WTC11 (cell line): Measurements from ENCODE around the gene CTNND2. TPM values are rescaled to one million over a fixed set of nuclear protein-coding genes. Genes with fewer than 3 reads are reported as not detected.

Source experiments
- ATAC-seq: fragments of 200-7000 bp; cut with Tn5 transposase; 2 replicates; pipeline ENCODE4 v1.10.0; 2021; ENCODE audit warnings: mild to moderate bottlenecking, moderate library complexity
- CTCF ChIA-PET: fragments of 300-600 bp; sonication (Branson Sonifier 250); formaldehyde crosslinking; loops from one replicate; lab custom pipeline; 2021; ENCODE audit warnings: antibody characterized with exemption; lab: Charles Lee
- POLR2A ChIA-PET: fragments of 350-600 bp; sonication (Branson Sonifier 250); formaldehyde crosslinking; loops from one replicate; lab custom pipeline; 2021; ENCODE audit warnings: antibody characterized with exemption; lab: Charles Lee
- DNase-seq: peaks from one replicate; pipeline ENCODE4 v3.0.0; 2021; ENCODE audit warnings: low spot score
- H3K27ac Mint-ChIP-seq: 2 replicates; pipeline ENCODE4 v1.8.0; 2021; ENCODE audit warnings: mixed read lengths
- H3K27me3 Mint-ChIP-seq: 2 replicates; pipeline ENCODE4 v1.8.0; 2021; ENCODE audit warnings: low read depth, mild to moderate bottlenecking, moderate library complexity, mixed read lengths
- H3K36me3 Mint-ChIP-seq: 2 replicates; pipeline ENCODE4 v1.8.0; 2021; ENCODE audit warnings: mixed read lengths
- H3K4me1 Mint-ChIP-seq: 2 replicates; pipeline ENCODE4 v1.8.0; 2022; ENCODE audit warnings: mixed read lengths
- H3K4me3 Mint-ChIP-seq: 2 replicates; pipeline ENCODE4 v1.8.0; 2021; ENCODE audit warnings: mild to moderate bottlenecking, moderate library complexity, mixed read lengths
- H3K9me3 Mint-ChIP-seq: 2 replicates; pipeline ENCODE4 v1.8.0; 2021; ENCODE audit warnings: mixed read lengths
- CBFB ChIP-seq: sonication (generic); formaldehyde crosslinking; IDR thresholded peaks from 2 replicates; pipeline ENCODE4 v1.8.1; 2022; ENCODE audit warnings: mild to moderate bottlenecking, low read depth, missing genetic modification reagents
- CREB1 ChIP-seq: sonication (generic); formaldehyde crosslinking; IDR thresholded peaks from 2 replicates; pipeline ENCODE4 v1.8.0; 2023; ENCODE audit warnings: mild to moderate bottlenecking, missing genetic modification reagents
- E2F1 ChIP-seq: sonication (generic); formaldehyde crosslinking; IDR thresholded peaks from 2 replicates; pipeline ENCODE4 v1.8.0; 2022; ENCODE audit warnings: mild to moderate bottlenecking, missing genetic modification reagents
- E2F4 ChIP-seq: sonication (generic); formaldehyde crosslinking; IDR thresholded peaks from 2 replicates; pipeline ENCODE4 v1.8.1; 2022; ENCODE audit warnings: low read depth, mild to moderate bottlenecking, moderate library complexity, missing genetic modification reagents, borderline replicate concordance
- FOXP4 ChIP-seq: sonication (generic); formaldehyde crosslinking; IDR thresholded peaks from 2 replicates; pipeline ENCODE4 v1.8.0; 2022; ENCODE audit warnings: mild to moderate bottlenecking, missing genetic modification reagents
- GRHL2 ChIP-seq: fragments of 250-450 bp; sonication (Bioruptor Pico); IDR thresholded peaks from 2 replicates; pipeline ENCODE4 v1.8.0; 2022; ENCODE audit warnings: mild to moderate bottlenecking, moderate library complexity; ENCODE audit not compliant: insufficient replicate concordance, severe bottlenecking
- HMGA2 ChIP-seq: fragments of 250-450 bp; sonication (Bioruptor Pico); IDR thresholded peaks from 2 replicates; pipeline ENCODE4 v1.4.0; 2021; ENCODE audit warnings: mild to moderate bottlenecking, moderate library complexity
- IRF1 ChIP-seq: sonication (generic); formaldehyde crosslinking; IDR thresholded peaks from 2 replicates; pipeline ENCODE4 v1.8.0; 2023; ENCODE audit warnings: missing genetic modification reagents
- PRDM15 ChIP-seq: sonication (generic); formaldehyde crosslinking; IDR thresholded peaks from 2 replicates; pipeline ENCODE4 v1.8.0; 2022; ENCODE audit warnings: missing genetic modification reagents
- SMAD3 ChIP-seq: sonication (generic); formaldehyde crosslinking; IDR thresholded peaks from 2 replicates; pipeline ENCODE4 v1.8.0; 2022; ENCODE audit warnings: missing genetic modification reagents, mild to moderate bottlenecking, borderline replicate concordance
- SP1 ChIP-seq: sonication (generic); formaldehyde crosslinking; conservative IDR thresholded peaks from 2 replicates; pipeline ENCODE4 v1.8.1; 2022; ENCODE audit warnings: missing genetic modification reagents
- STAT6 ChIP-seq: sonication (generic); formaldehyde crosslinking; conservative IDR thresholded peaks from 2 replicates; pipeline ENCODE4 v1.8.1; 2023; ENCODE audit warnings: mild to moderate bottlenecking, low read depth, missing genetic modification reagents, moderate library complexity
- USF1 ChIP-seq: sonication (generic); formaldehyde crosslinking; IDR thresholded peaks from 2 replicates; pipeline ENCODE4 v1.8.0; 2022; ENCODE audit warnings: mild to moderate bottlenecking, missing genetic modification reagents
- ZNF121 ChIP-seq: sonication (generic); formaldehyde crosslinking; IDR thresholded peaks from 2 replicates; pipeline ENCODE4 v1.8.0; 2023; ENCODE audit warnings: missing genetic modification reagents
- ZNF512 ChIP-seq: sonication (generic); formaldehyde crosslinking; IDR thresholded peaks from 2 replicates; pipeline ENCODE4 v1.8.1; 2022; ENCODE audit warnings: missing genetic modification reagents, borderline replicate concordance
- ZNF532 ChIP-seq: fragments of 250-450 bp; sonication (Bioruptor Pico); IDR thresholded peaks from 2 replicates; pipeline ENCODE4 v1.9.0; 2021; ENCODE audit warnings: mild to moderate bottlenecking, borderline replicate concordance
- ZNF671 ChIP-seq: fragments of 250-450 bp; sonication (Bioruptor Pico); IDR thresholded peaks from 2 replicates; pipeline ENCODE4 v1.8.0; 2021; ENCODE audit warnings: mild to moderate bottlenecking
- total RNA-seq: library from RNA; stranded (reverse); gene quantifications from 3 replicates; pipeline ENCODE4 v1.2.3, GENCODE V29; 2021

Gene CTNND2
- total RNA-seq, 1 experiment from 2014 or later, result 11.9 TPM

- DNase-seq (no peak), ATAC-seq (no peak)
- peaks cover 6% of the 10 kb centered on the region; the same call in 1 of the 2 replicates for H3K4me1 Mint-ChIP-seq
- CTCF ChIA-PET, result no interaction called here
- H3K4me3 Mint-ChIP-seq, result no peak overlapping the region
- H3K27me3 Mint-ChIP-seq, result no peaks in the 10 kb centered on the region
- POLR2A ChIA-PET, result no interaction called here
- no peaks in the 10 kb centered on the region for H3K36me3 Mint-ChIP-seq
- H3K27ac Mint-ChIP-seq, result no peak overlapping the region
- peaks cover 14% of the 10 kb centered on the region for H3K9me3 Mint-ChIP-seq
- TF ChIP-seq HMGA2 (CRISPR knock-in tag), result no peak
- no peak for TF ChIP-seq SP1
- no peak for TF ChIP-seq CBFB (CRISPR knock-in tag)
- TF ChIP-seq STAT6 (CRISPR knock-in tag), result no peak
- TF ChIP-seq E2F4 (CRISPR knock-in tag), result no peak
- TF ChIP-seq PRDM15 (CRISPR knock-in tag), result no peak
- TF ChIP-seq SMAD3 (CRISPR knock-in tag), result no peak
- no peak for TF ChIP-seq USF1
- TF ChIP-seq ZNF671, result no peak
- no peak for TF ChIP-seq CREB1 (CRISPR knock-in tag)
- no peak for TF ChIP-seq ZNF532
- no peak for TF ChIP-seq GRHL2 (CRISPR knock-in tag)
- TF ChIP-seq ZNF512 (CRISPR knock-in tag), result no peak
- no peak for TF ChIP-seq E2F1 (CRISPR knock-in tag)
- no peak for TF ChIP-seq FOXP4 (CRISPR knock-in tag)
- TF ChIP-seq ZNF121 (CRISPR knock-in tag), result no peak
- TF ChIP-seq IRF1, result no peak
These were observed 483.3 kb downstream of the CTNND2 start for GRCh38 chr5:11420969-11421368.
